ENCODE data around the gene RGS7.

The RGS7 gene

DNA sequence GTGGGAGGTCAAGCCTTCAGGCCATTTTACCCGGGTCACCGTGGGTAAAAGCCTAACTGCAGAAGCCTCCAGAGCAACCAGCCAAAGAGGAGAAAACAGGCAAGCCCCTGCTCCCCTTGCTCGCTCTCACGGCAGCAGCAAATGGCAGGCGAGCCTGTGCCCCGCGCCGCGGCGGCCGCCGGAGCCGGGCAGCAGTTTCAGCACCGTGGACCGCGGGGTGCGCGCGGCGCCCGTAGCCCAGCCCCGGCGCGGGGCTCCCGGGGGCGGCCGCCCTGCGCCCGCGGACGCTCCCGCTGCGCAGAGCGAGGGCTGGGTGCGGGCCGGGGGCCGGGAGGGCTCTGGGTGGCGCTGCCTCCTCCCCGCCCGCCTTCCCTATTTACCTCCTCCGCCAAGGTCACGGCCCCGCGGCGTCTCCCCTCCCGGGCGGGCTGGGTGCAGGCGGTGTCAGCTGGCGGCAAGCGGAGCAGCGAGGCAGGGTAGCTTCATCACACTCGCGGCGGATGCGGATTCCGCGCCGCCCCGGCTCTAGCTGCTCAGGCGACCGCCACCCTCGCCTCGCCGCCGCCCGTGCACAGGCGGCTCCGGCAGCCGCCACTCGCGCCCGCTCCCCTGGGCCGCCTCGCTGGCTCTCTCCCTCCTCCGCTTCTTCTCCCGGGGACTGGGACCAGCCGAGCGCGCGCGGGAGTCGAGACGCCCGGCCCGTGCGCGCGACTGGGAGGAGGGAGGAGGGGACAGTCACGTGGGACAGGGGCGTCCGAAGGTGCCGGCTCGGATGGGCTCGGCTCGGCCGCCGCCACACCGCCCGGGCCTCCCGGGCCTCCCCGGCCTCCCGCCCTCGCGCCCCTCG lies at the start of gene RGS7:
Gene RGS7, minus strand, starts transcription at position 687 of the 847 bp plus-strand sequence.
- DNase-seq: no peak

DNA sequence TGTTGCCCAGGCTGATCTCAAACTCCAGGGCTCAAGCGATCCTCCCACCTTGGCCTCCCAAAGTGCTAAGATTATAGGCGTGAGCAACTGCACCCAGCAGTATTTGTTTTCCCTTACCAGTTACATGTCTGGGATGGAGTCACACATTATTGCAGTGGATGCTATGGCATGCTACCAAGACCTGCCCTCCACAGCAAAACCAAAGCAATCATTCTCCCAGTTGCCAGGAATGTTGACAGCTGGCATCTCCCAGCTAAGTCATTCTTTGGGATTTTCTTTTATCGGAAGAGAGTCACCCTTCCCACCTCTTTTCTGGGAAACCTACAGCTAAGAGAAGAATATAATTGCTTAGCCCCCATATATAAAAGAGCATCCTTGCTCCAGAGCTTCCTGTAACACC lies 49.4 kb upstream of the RGS7 start:
- no peak for DNase-seq

DNA sequence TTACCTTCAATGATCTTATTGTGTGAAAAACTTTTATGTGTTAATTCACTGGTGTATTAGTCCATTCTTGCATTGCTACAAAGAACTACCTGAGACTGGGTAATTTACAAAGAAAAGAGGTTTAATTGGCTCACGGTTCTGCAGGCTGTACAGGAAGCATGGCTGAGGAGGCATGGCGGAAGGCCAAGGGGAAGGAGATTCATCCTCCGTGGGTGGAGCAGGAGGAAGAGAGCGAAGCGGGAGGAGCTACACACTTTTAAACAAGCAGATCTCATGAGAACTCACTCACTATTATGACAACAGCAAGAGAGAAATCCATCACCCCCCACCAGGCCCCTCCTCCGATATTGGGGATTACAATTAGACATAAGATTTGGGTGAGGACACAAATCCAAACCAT lies 44.2 kb upstream of the RGS7 start:
- DNase-seq: no peak

DNA sequence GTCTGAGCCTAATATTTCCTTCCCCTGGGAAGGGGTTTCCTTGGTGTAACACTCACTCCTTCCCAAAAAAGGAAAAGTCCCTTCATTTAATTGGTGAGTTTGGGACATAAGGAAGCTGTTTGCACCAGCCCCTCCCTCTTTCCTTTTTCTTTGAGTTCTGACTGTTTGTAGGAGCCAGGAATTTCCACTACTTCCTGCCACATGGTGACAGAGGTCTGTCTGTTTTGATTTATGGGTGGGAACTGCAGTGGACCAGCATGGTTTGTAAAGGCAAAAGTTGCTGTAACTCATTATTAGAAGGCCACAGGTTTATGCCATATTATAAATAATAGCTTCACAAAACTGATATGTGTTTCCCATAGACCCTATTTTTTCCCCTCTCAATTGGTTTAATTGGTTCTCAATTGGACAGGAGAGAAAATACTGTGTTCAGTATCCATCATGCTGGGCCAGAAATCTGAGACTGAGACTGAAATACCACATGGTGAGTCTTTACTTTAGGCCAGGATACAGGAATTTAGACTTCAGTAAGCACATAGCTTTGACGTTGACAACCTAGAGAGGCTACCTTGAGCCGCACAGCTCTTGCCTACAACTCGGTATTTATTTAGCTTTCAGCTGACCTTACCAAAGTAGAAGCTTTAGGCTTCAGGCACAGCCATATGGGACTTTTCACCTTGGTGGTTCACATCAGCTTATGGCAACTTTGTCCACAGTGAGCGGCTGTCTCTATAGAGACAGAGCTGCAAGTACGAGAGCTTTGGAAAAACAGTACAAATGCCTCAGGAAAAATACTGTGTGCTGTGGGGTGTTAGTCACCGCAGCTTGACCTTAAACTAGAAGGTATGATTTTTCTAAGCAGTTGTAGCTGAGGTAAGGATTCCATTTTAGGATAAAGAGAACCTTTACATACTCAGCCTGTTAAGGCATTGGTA lies 40.0 kb upstream of the RGS7 start:
- DNase-seq: no peak

DNA sequence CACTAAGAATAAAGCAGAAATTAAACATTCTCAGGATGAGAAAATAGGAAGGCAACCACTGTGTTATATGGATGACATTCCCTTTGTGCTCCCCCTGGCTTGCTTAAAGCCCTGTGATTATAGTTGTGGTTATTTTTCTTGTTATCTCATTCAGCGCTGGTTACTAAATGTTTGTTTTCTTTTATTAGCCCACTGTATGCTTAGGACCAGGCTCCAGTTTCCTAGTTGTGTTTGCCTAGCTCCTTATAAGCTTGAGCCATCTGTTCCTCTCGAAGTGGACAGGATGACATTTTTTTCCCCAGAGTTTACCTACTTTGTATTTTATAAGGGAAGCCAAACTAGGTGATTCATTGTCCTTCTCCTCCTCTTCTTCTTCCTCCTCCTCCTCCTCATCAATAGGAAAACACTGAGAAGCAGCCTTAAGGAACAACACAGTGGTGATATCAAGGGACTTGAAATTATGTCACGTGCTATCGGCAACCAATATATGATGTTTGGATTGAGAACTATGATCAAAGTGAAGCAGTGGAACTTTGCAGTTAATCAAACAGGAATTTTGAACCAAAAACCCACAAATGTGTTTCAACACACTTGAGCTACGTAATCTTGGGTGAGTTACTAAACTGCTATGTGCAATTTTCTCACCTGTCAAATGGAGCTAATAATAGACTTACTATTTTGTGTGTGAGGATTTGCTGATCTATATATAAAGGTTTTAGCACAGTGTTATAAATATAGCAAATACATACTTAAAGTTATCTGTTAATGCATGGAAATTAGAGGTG lies 35.1 kb upstream of the RGS7 start:
- no peak for DNase-seq

DNA sequence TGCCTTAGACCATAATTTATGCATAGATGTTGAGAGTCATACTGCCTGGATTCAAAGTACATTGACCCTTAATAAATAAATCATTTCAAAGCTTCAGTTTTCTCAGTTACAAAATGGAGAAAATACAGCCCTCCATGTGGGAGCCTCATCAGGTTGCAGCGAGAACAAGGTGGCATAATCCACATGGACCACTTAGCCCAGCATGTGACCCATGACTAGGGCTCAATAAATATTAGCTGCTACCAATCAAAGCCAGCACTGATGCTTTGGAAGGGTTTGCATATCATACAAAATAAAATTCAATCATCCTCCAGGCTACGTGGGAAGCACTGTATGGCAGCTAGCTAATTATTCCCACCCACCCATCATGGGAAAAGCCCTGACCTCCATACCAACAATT lies 33.5 kb upstream of the RGS7 start:
- no peak for DNase-seq

DNA sequence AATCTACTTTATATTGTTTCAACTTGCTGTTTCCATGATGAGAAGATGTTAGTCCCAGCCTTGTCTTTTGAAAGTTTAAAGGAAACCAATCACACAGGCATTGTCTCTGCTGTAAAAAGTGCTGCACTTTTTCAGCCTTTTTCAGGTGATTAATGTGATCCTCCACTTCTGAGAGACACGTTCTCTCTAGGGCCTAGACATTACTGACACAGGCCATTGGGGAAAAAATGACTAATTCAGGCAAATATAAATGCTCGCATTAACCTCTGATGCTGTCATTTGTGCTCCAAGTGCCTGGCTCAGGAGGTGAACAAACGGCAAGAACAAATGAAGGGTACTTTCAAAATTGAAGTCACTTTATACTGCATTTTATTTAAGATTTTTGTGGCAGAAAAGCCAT lies 32.4 kb upstream of the RGS7 start:
- no peak for DNase-seq

DNA sequence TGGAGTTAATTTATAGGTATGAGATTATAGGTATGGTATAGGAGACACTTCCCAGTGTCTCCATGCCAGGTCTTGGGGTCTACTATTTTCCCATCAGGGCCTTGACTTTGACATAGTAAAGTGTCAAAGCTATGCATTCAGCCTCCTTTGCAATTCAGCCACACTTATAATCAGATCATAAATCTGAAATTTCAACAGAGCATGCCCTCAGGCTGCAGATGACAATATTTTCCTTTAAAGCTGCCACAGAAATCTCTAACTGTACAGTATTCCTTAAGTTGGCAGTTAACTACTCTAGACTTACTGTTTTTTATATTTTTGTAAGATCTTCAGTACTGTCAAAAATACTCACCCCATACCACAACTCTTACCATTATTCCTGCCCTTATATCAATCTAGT lies 30.2 kb upstream of the RGS7 start:
- DNase-seq: no peak

DNA sequence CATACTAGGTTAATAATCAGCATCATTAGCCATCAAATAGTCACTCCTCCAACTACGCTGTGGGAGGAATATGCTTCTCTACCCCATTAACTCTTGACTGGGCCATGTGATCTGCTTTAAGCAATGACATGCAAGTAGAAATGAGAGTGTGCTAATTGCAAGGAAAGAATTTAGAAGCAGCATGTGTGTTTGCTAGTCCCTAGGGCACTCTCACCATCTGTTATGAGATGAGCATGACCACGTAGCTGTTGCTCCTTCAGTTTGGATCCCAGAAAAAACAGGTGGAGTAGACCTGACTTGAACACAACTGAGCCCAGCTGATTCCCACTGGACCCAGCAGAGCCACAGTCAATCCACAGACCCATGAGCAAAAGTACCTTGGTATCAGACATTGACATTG lies 19.7 kb upstream of the RGS7 start:
- DNase-seq: no peak

DNA sequence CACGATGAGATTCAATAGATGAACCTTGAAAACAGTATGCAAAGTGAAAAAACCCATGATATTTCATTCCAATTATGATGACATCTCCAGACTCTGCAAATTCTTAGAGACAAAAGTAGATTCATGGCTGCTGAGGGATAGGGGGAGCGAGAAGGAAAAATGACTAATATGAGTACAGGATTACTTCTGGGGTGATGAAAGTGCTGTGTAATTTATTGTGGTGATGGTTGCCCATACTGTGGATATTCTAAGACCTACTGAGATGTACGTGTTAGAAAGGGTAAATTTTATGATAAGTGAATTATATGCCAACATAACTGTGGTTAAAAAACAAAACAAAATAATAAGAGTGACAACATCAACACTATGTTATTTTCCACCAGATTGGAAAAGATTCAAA lies 18.9 kb upstream of the RGS7 start:
- DNase-seq: no peak

DNA sequence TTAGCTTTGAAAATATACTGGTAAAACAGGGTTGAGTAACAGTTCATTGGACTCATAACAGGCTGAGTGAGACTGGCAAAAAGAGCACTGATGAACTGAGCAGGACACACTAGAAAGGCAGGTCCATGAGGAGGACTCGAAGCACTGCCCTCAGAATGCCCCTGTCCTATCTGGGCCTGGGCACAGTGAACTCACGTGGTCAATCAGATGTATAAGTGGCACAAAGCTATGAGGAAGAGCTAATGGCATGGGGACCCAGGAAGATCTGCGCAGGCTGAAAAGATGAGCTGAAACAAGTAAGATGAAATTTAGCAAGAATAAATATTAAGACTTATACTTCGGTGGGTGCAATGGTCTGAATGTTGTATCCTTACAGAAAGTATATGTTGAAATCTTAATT lies 9.2 kb upstream of the RGS7 start:
- no peak for DNase-seq

DNA sequence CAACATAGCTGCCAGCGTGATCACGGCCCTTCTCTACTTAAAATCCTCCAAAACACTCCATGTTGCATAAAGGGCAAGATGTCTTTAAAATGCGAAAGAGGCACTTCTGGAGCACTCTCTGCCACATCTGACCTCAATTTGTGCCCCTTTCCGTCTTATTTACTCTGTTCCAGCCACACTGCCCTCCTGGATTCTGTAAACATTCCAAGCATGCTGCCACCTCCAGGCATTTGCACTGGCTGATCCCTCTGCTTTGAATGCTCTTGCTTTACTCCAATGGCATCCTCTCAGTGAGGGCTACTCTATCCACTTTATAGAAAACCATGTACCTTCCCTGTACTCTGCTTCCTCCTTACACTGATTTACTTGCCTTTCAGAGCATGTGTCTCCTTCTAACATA lies 5.3 kb upstream of the RGS7 start:
- DNase-seq: no peak

DNA sequence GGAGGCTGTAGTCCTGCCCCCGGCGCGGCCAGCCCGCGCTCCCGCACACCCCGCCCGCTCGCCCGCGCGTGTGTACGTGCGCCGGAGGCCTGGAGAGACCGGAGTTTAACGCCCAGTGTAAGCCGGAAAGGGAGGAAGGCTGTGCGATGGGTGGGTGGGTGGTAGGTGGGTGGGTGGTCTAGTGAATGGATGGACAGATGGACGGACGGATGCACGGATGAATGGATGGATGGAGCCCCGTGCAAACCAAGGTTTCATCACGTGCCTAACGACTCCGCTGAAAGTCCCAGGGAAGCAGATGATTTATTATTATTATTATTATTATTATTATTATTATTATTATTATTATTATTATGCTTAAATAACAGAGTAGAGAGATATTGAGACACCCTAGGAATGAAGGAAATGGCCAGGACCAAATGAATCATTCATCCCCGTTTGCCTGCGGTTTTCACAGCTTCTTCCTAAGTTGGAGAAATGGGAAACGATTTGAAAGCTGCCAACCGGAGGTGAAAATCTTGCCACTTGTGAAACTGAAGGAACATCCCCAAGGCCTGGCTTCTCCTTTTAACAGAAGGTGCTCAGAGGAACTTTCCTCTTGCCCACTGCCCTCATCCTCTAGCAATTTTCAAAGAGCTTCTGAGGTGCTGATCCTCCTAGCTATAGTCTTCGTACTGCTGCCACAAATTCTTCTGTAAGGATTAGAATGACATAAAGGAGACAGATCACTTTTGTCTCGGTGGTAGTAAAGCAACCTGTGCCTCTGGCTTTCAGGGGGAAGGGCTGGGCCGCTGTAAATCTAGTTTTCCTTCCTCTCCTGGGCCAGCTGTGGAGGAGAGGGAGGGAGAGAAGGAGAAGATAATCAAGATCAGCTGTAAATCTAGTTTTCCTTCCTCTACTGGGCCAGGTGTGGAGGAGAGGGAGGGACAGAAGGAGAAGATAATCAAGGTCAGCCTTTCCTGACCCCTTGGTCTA lies 648 bp upstream of the RGS7 start:
- no peak for DNase-seq

DNA sequence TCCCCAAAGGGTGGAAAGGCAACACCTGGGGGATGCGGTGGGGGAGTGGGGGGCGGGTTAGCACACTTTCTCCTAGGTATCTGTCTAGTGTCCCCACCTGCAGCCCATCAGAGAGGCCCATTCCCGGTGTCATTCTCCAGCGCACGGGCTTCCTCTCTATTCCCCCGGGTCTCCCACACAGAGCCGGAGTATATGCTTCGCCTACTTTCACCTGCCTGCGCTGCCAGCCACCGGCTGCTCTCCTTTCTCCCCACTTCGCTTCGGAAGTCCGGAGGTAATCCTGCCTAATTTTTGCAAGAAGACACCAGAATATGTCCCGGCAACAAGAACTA lies 852 bp downstream of the RGS7 start:
- DNase-seq: no peak

DNA sequence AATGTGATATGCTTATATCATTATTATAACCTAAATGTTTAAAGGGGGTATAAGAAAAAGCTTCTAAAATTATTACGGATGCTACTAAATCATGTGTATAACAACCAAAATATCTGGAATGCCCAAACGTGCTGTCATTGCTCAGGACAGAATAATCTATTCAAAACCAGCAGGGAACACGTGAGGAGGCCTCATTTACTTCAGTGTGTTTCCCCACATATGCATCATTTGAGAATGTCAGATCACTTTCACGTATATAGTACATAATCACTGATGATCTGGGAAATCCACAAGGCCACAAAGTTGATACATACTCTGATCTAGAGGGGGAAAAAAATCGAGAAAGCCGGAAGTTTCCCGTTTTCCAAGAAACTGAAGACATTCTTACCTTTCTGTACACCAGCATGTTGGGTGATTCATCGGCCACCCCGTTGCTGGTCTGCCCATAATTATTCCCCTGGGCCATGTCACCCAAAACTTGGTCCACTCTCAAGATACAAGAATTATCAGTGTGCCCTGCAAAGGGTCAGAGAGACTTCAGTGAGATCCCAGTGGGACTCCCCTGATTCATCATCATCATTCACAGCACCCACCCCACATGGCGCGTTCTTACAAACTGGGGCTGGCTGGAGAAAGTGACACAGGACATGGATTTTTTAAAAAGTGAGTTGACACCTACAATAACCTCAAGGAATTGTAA lies 1.5 kb downstream of the RGS7 start:
- no peak for DNase-seq

DNA sequence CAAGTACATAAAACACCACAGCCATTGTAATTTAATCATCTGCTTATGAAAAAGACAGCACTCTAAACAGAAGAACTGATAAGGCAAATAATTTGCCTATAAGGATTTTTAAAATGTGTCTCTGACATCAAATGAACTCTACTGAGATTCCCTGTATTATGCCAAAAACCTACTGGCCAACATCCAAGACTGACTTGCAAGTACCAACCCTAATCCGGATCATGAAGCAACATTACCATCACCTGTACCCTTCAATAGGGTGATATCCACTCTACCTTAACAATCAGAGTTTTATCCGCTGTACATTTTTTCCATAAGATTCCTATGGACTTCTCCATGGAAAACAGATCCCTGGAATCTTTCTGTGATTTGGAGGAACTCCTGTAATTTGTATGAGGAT lies 4.6 kb downstream of the RGS7 start:
- no peak for DNase-seq

DNA sequence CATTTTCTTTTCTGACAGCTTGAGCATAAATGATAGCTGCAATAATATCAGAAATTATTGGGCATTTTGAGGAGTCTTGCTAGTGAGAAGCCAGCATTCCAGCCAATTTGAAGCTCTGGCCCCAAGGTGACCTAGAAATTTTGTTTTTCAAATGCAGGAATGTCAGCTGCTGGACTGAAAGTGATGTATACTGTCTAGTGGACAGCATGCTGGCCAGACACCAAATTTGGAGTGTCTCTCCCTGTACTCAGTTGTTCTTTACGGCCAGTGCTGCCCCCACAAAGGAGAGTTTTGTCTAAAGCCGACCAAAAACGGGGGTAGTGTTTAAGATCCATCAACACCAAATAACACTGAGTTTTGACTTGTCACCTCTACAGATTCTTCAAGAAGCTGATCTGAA lies 5.2 kb downstream of the RGS7 start:
- no peak for DNase-seq

DNA sequence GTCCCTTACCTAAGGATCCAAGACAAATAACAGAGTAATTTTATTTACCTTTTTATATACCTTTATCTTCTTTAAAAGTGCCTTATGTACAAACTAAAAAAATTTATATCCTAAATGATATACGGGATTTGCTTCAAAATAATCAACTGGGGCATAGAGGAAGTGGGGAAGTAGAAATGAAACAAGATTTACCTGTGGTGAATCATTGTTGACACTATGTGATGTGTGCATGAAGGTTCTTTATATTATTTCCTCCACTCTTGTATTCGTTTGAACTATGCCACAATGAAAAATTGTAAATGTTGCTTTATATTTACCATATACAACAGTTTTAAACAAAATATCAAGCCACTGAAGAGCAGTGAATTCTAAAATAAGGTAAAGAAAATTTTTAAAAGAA lies 13.0 kb downstream of the RGS7 start:
- DNase-seq: no peak

DNA sequence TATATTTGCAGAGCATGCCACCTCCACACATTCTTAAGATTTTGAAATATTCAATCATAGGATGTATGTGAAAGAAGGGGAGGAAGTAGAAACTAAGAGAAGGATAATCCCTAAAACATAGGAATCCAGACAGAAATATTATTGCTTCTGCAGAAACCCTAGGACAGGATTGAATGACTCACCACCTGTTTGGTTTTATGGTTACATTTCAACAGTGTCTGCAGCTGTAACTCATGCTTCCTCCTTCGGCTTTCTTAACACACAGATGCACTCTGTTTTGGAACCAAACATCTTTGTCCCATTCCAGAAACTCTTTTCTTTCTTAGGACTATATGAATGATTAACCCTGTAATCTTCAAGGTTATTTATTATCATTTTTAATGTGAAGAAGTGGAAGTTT lies 20.7 kb downstream of the RGS7 start:
- DNase-seq: no peak

DNA sequence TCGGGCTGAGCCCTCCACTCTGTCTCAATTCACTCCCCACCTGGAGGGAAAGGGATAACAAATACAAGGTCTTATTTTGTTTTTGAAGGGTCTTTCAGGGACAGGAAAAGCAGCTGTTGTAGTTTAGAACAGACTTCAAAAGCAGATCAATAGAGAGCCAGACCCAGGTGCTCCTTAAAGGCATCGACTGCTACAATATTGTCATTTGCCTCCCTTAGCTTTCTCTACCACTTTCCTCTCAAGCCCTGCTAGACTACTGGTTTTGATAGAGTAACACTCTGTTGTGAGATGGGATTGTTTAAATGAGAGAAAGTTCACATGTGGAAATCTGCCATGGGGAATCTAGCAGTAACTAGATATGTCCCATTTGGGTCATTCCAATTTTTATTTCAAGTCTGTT lies 24.0 kb downstream of the RGS7 start:
- no peak for DNase-seq

DNA sequence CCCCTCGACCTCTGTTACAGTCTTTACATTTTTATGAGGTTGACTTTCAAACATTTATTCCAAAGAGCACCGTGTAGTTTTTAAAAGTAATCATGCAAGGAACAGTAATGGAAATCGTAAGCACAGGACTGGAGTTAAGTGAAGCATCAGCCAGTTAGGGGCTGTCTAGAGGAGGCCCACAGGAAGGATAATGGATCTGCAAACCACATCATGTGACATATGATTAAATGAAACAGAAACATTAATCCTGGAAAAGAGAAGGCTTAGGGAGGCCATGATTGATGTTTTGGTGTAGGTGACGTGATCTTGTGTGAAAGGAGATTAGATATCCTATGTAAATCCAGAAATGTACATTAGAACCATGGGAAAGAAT lies 25.0 kb downstream of the RGS7 start:
- DNase-seq: no peak

Measured in DMS79 (cell line).